HK-2 (cell line): Measurements from ENCODE around the gene RFESD.
"Not testable (repeated sequence)": the region's sequence is repeated elsewhere in the genome, so short reads cannot be mapped to it uniquely, and the experiment has no call there.

Experiments
- DNase-seq: peaks from one replicate; pipeline ENCODE4 v3.0.0-alpha.2; 2018; ENCODE audit not compliant: unreplicated experiment

Gene RFESD

DNA sequence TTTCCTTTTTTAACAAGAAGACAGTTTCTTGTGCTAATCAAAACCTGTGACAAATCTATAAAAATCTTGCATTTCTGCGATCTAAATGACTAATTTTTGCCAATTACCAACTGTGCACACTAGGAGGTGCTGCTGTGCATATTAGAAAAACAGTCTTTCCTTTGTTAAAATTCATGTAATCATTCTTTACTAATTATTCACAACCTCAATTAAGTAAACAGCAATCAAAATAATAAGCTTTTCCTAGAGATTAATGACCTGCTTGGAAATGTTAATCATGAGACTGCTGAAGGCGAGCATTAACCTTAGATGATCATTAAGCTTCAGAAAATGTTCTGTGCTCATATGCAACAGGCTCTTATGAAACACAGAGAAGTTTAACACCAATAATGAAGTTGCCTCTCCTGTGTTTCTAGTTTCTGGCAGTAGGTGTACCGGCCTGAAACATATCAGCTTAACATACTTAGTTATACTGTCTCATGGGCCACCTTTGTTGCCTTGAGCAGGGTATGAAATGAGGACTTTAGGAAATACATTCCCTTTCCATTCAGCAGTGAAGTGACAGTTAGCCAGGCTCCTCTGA is 17.7 kb downstream of the RFESD start:
- no peak for DNase-seq

DNA sequence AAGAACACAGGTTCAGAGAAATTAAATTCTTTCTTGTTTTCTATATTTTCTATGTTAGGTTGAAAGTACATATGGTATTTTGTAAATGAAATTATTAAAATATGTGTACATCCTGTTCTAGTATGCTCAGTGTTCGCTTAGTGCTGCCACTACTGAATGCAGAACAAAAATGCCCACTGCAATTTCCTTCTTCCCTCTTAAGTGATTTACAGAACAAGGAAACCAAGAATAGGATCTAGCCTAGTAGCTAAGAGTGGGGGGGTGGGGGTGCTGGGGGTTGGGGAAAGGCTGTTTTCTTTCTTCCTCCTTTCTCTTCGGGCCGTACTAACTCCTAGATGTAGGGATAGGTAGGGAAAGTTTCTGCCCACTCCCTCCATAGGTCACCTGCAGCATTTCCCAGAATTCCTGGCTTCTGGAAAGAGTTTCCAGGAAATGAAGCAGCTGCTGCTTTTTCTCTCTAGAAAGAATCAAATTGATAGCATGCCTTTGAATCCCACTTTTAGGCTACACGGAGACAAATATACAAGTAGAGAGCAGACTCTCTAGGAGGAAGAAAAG is 20.6 kb downstream of the RFESD start:
- no peak for DNase-seq

GRCh38 chr5:95667678-95668077 is 21.1 kb downstream of the RFESD start:
- no peak for DNase-seq

DNA sequence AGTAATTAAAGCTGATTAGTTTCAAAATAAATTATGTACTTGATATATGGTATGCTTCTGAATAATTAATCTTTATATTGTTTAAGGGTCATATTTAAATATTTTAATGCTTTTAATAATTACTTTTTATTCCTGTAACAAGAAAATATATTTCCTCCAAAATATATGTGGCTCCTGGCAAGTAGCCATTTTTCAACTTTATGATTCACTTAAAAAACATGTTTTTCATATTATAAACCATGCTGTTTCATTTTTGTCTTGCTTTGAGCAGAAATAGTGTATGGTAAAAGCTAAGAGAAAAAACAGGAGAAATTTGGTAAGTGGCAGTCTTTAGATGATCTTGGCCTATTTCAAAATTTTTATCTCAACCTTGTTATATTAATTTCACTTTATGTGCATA is 21.6 kb downstream of the RFESD start:
- no peak for DNase-seq

DNA sequence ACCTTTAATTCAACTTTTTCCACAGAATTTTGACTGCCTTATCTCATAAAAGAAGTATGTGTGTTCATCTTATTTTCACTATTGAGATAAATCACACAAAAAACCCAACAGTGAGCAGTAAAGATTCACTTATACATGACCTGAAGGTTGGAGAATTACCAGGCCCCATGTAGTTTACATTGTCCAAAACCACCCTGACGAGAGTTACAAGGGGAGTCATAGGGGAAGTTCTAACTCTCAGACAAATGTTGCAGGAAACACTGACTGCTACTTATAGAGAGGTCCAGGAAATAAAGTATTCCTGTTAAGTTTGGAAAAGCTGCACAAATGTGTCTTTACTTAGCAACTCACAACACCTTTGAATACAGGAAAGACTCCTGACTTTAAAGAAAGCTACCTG is 22.2 kb downstream of the RFESD start:
- no peak for DNase-seq

DNA sequence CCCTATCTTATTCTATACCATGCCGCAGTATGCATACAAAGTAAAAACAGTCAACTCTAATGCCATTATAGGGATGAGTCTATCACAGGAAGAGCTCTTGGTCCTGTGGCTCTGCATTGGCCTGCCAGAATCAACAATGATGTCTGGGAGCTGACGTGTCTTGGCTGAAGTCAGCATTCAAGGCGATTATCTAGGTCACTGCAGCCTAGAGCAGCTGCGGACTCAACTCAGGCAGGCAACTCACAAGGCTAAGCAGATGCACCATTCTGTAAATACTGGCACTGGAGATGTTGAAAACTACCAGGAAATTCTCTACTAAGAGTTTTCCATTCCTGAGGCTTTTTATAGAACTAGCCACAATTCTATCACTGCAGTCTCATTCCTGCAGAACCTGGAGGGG is 23.0 kb downstream of the RFESD start:
- DNase-seq: no peak

GRCh38 chr5:95669985-95670384 is 23.4 kb downstream of the RFESD start:
- DNase-seq: no peak

GRCh38 chr5:95670568-95670967 is 24.0 kb downstream of the RFESD start:
- DNase-seq: no peak

DNA sequence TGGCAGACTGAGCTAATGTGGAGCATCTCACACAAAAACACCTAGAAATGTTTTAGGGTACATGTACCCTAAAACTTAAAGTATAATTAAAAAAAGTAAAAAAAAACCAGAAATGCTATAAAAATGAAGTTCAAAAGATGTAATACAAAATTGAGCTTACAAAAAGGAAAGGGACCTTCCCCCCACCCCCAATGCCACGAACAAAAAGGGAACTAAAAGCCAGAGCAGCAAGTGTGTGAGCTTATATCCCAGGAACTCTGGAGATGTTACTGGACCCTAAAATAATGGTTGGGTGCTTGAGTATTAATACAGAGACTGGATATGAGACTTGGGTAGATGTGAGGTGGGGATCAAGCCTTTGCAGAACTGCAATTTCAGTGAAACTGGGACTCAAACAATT is 25.2 kb downstream of the RFESD start:
- DNase-seq: no peak

DNA sequence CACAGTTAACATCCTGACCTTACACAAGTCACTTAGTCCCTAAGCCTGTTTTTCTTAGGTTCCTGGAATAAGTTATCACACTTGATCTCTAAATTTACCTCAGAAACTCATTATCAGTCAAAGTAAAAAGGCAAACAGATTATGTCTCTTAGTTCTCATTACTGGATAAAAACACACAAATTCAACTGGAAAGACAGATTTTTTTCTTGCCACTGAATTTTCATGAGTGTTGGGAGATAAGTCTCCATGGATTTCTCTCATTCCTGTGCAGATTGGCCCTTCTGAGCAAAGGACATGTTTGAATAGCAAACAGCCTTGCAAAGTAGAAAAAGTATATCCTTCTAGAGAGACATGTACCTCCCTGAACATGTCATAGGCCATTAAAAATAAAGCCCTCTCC is 26.1 kb downstream of the RFESD start:
- no peak for DNase-seq

DNA sequence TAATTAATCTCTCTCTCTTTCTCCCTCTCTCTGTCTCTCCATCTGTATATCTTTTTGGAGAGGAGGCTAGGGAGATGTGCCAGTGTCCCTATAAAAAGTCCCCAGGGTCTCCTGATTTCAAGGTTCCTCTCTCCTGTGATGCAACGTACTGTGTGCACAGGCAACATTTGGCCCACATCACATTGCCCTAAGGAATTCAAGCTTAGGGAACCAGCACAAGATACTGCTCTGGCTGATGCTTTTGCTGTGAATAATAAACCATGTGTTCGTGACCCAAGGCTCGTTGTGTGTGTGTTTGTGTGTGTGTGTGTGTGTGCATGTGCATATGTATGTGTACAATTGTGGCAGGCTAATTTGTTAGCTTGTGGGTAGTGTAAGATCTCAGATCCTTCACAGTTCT is 26.5 kb downstream of the RFESD start:
- no peak for DNase-seq

GRCh38 chr5:95682891-95683290 is 36.3 kb downstream of the RFESD start, which contains the start of gene SPATA9:
Gene SPATA9 (minus strand): TSS chr5:95682991. CDS start chr5:95682854, 137 bp downstream.
- no peak for DNase-seq

GRCh38 chr5:95684361-95684760 is 37.8 kb downstream of the RFESD start:
- no peak for DNase-seq

DNA sequence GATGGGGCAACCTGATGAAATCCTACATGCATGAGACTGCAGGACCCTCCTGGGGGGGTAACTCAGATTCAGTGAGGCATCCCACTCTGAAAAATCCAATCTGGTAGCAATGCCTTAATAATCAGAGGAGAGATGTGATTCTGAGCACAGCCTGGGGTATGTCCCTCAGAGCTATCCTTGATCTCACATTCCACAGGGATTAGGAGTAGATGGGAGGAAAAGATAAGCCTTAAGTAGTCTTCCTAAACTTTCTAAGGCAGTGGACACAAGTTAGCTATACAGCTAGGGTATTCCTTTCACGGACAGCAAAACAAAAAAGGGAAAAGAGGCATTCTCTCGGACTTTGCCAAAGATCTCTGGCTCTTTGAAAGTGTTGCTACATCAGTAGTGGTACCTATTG is 40.1 kb downstream of the RFESD start:
- no peak for DNase-seq

GRCh38 chr5:95689680-95690079 is 43.1 kb downstream of the RFESD start:
- no peak for DNase-seq

DNA sequence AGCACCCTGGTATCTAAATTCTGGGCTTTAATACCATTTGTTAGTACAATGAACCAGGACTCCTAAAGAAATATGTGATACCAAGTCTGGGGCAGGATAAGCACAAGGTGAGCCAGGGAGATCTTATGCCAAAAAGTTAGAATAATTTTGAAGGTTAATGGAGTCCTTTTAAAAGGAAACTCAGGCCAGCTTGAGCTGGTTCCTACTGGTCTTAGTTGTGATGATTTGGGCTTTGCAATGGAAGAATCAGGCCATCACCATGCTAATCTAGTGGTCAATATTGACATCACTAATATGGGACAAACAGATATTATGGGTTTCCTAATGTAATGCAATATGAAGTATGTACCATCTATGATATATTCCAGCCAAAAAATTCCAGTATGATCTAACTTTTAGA is 43.8 kb downstream of the RFESD start:
- DNase-seq: no peak

- no peak for DNase-seq
These were observed 51.5 kb downstream of the RFESD start for GRCh38 chr5:95697781-95698681.

DNA sequence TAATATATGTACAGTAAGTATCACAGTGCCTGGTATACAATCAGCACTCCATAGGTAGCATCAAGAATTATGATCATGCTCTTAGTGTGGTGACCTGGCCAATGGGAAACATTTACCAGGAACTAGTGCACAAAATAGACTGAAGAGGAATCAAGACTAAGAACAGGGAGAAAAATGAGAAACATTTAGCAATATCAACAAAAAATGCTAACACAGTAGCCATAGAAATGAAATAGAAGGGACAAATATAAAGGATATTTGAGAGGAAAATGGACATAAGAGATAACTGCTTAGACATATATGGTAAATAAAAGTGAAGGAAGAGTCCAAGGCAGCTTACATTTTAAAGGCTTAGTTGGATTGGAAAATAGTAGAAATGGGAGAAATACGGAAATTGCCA is 52.8 kb downstream of the RFESD start:
- DNase-seq: no peak

DNA sequence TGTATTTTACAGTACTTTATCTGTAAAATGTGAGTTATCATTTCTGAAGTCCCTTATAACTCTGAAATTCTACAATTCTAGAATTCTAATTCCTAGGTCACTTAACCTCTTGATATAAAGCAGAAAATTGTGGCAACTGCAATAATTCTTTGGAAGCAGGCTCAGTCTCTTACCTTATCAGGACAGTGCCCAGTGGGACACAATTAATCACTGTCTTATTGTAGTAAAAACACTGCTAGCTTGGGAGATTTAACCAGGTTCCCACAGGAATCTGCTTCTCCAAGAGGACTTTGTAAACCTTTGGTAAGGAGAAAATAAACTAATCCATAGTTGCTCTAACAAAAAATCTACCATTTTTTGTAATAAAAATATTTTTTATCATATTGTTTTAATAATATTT is 54.5 kb downstream of the RFESD start:
- DNase-seq: no peak

DNA sequence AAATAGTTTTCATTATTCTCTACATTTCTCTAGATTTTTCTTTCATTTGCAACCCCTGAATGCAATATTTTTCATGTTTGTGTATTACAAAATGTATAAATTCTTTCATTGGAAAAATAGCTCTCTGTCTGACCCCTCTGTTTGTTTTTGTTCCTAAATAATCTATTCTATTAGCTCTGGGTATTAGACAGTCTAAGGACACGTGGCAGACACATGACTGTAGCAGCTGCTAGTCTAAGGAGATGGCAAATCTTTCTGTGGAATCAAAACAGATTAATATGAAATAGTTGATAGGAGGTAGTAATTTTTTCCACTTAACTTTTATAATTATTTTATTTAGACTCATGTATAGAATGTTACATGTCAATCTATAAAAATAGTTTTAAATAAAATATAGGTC is 57.6 kb downstream of the RFESD start:
- no peak for DNase-seq

DNA sequence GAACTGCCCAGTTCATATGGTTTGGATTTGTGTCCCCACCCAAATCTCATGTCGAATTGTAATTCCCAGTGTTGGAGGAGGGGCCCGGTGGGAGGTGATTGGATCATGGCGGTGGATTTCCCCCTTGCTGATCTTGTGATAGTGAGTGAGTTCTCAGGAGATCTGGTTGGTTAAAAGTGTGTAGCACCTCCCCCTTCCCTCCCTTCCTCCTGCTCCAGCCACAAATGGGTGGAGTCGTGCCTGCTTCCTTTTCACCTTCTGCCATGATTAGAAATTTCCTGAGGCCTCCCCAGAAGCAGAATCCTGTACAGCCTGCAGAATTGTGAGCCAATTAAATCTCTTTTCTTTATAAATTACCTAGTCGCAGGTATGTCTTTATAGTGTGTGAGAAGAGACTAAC is 59.6 kb downstream of the RFESD start:
- DNase-seq: not testable (repeated sequence)

GRCh38 chr5:95707055-95707454 is 60.5 kb downstream of the RFESD start:
- no peak for DNase-seq
